Measurements from ENCODE around the gene CFDP1. TPM values are rescaled to one million over a fixed set of nuclear protein-coding genes. Genes with fewer than 3 reads are reported as not detected.

CFDP1 gene
- total RNA-seq, 2 donors from 2014 or later: 25.2 to 33.6 TPM

- Histone ChIP-seq H3K36me3 (peaks cover 5% of the 10 kb centered on the region), H3K4me3 (no peak overlapping the region), H3K27me3 (no peaks in the 10 kb centered on the region), H3K9me3 (no peaks in the 10 kb centered on the region), H3K27ac (no peak overlapping the region), H3K4me1 (peaks cover 0 to 30% of the 10 kb centered on the region in 2 donors)
- no peak for DNase-seq (ENCODE audit: low spot score)
- TF ChIP-seq CTCF (IDR thresholded peaks at IDR 0.05): no peak
Observed at GRCh38 chr16:75455677-75456076, 22.4 kb upstream of the CFDP1 start.

GRCh38 chr16:75452464-75453190, 19.3 kb upstream of the CFDP1 start:
- H3K9me3 ChIP-seq: no peaks in the 10 kb centered on the region
- no peaks in the 10 kb centered on the region for H3K27me3 ChIP-seq
- H3K4me3 ChIP-seq: no peak overlapping the region
- no peak for DNase-seq (ENCODE audit: low spot score)
- H3K36me3 ChIP-seq: peaks cover 5% of the 10 kb centered on the region
- TF ChIP-seq CTCF (IDR thresholded peaks at IDR 0.05): no peak
- H3K4me1 ChIP-seq: peaks cover 0 to 23% of the 10 kb centered on the region in 2 donors
- peak overlapping the region in 1 of 2 donors; percentile 19 for H3K27ac ChIP-seq

GRCh38 chr16:75446416-75446815, 13.1 kb upstream of the CFDP1 start:
- no peak for TF ChIP-seq CTCF (IDR thresholded peaks at IDR 0.05)
- Histone ChIP-seq H3K4me3 (no peak overlapping the region), H3K4me1 (no peaks in the 10 kb centered on the region), H3K9me3 (no peaks in the 10 kb centered on the region), H3K36me3 (peaks cover 2% of the 10 kb centered on the region), H3K27ac (no peak overlapping the region), H3K27me3 (no peaks in the 10 kb centered on the region)
- no peak for DNase-seq (ENCODE audit: low spot score)

- Histone ChIP-seq H3K4me1 (no peaks in the 10 kb centered on the region), H3K36me3 (no peaks in the 10 kb centered on the region), H3K4me3 (no peak overlapping the region), H3K27me3 (no peaks in the 10 kb centered on the region), H3K9me3 (no peaks in the 10 kb centered on the region), H3K27ac (no peak overlapping the region)
- DNase-seq (ENCODE audit: low spot score): no peak
- no peak for TF ChIP-seq CTCF (IDR thresholded peaks at IDR 0.05)
Observed at GRCh38 chr16:75445298-75445697, 12.0 kb upstream of the CFDP1 start.

- H3K9me3 ChIP-seq: no peaks in the 10 kb centered on the region
- no peak overlapping the region for H3K4me3 ChIP-seq
- TF ChIP-seq CTCF (IDR thresholded peaks at IDR 0.05): no peak
- no peaks in the 10 kb centered on the region for H3K27me3 ChIP-seq
- no peaks in the 10 kb centered on the region for H3K4me1 ChIP-seq
- no peak overlapping the region for H3K27ac ChIP-seq
- H3K36me3 ChIP-seq: no peaks in the 10 kb centered on the region
- DNase-seq (ENCODE audit: low spot score): no peak
Observed at GRCh38 chr16:75443298-75443697, 10.0 kb upstream of the CFDP1 start.
